ENCODE measurements around the gene PKNOX2.

Gene PKNOX2

GRCh38 chr11:125358254-125358840 is 193.8 kb downstream of the PKNOX2 start:
- DNase-seq (ENCODE audit: low read depth in 2 of 2) = no peak

- DNase-seq (ENCODE audit: low read depth in 2 of 2) = no peak
These were observed 194.6 kb downstream of the PKNOX2 start for GRCh38 chr11:125359130-125359529.

GRCh38 chr11:125360066-125360465 is 195.5 kb downstream of the PKNOX2 start:
- no peak for DNase-seq (ENCODE audit: low read depth in 2 of 2)

- no peak for DNase-seq (ENCODE audit: low read depth in 2 of 2)
These were observed 199.7 kb downstream of the PKNOX2 start for GRCh38 chr11:125364121-125364826.

GRCh38 chr11:125365196-125365931 is 200.8 kb downstream of the PKNOX2 start:
- no peak for DNase-seq (ENCODE audit: low read depth in 2 of 2)

- DNase-seq (ENCODE audit: low read depth in 2 of 2) = no peak
These were observed 203.2 kb downstream of the PKNOX2 start for GRCh38 chr11:125367710-125368109.

- no peak for DNase-seq (ENCODE audit: low read depth in 2 of 2)
These were observed 204.2 kb downstream of the PKNOX2 start for GRCh38 chr11:125368757-125369156.

- no peak for DNase-seq (ENCODE audit: low read depth in 2 of 2)
These were observed 205.3 kb downstream of the PKNOX2 start for GRCh38 chr11:125369808-125370207.

GRCh38 chr11:125370561-125371389 is 206.2 kb downstream of the PKNOX2 start:
- no peak for DNase-seq (ENCODE audit: low read depth in 2 of 2)

GRCh38 chr11:125371431-125371935 is 206.9 kb downstream of the PKNOX2 start:
- DNase-seq (ENCODE audit: low read depth in 2 of 2) = no peak

- DNase-seq (ENCODE audit: low read depth in 2 of 2) = no peak
These were observed 207.5 kb downstream of the PKNOX2 start for GRCh38 chr11:125372088-125372487.

GRCh38 chr11:125372911-125373310 is 208.4 kb downstream of the PKNOX2 start:
- no peak for DNase-seq (ENCODE audit: low read depth in 2 of 2)

- no peak for DNase-seq (ENCODE audit: low read depth in 2 of 2)
These were observed 209.2 kb downstream of the PKNOX2 start for GRCh38 chr11:125373426-125374391.

GRCh38 chr11:125374398-125374797 is 209.8 kb downstream of the PKNOX2 start:
- no peak for DNase-seq (ENCODE audit: low read depth in 2 of 2)

- DNase-seq (ENCODE audit: low read depth in 2 of 2) = no peak
These were observed 210.6 kb downstream of the PKNOX2 start for GRCh38 chr11:125375146-125375545.

GRCh38 chr11:125376117-125376516 is 211.6 kb downstream of the PKNOX2 start:
- DNase-seq (ENCODE audit: low read depth in 2 of 2) = no peak

GRCh38 chr11:125376856-125377255 is 212.3 kb downstream of the PKNOX2 start:
- DNase-seq (ENCODE audit: low read depth in 2 of 2) = no peak

GRCh38 chr11:125378083-125378482 is 213.5 kb downstream of the PKNOX2 start:
- no peak for DNase-seq (ENCODE audit: low read depth in 2 of 2)

GRCh38 chr11:125378571-125378970 is 214.0 kb downstream of the PKNOX2 start:
- no peak for DNase-seq (ENCODE audit: low read depth in 2 of 2)

GRCh38 chr11:125379565-125379964 is 215.0 kb downstream of the PKNOX2 start:
- no peak for DNase-seq (ENCODE audit: low read depth in 2 of 2)

- DNase-seq (ENCODE audit: low read depth in 2 of 2) = no peak
These were observed 215.4 kb downstream of the PKNOX2 start for GRCh38 chr11:125379981-125380380.

All from stimulated activated CD8-positive, alpha-beta memory T cell treated with anti-CD3 and anti-CD28 coated beads, Interleukin-7, amount 100 ng/mL, for 4 hours (primary cell).